Measurements from ENCODE around the gene TWNK.

TWNK gene

DNA sequence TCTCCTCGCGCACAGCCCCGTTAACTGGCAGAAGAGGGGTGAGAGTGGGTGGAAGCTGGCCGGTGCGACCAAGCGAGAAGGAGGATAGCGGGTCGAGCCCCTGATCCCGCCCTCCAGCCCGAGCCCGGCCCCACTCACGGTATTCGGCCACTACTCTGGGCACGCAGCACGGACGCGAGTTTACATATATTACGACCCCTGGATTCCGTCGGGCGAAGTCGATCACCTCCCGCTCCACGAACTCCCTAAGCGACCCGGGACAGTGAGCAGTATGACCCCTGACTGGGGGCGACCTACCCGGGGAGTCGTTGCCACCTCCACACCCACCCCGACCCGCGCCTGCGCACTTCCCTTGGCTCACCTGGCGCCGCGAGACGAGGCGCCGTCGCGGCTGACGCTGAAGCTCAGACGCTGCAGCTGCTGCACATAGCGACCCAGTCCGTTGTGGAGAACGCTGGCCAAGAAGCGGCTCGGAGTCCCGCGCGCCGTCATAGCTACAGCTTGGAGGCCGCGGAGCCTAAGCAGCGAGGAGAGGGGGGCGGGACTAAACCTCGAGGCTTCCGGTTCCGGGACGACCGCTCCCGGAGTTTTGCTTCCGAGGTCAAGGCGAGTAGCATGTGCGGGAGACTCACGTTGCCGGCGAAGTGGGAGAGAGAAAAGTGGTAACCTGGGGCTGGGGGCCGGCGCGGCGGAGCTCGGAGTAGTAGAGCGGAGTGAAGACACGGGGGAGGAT is at the start of gene TWNK, which contains the start of gene MRPL43:
Gene TWNK, plus strand, starts transcription at position 592 of the 733 bp plus-strand sequence. CDS start 668 bp downstream, outside the sequence.
Gene MRPL43, minus strand, starts transcription at position 546 of the 733 bp plus-strand sequence. Its CDS starts 54 bp downstream, at position 492.
- peak; percentile 100 for TF ChIP-seq MYC (IDR thresholded peaks at IDR 0.05; ENCODE audit: low read depth, low read length)
- TF ChIP-seq, protein P1, sequence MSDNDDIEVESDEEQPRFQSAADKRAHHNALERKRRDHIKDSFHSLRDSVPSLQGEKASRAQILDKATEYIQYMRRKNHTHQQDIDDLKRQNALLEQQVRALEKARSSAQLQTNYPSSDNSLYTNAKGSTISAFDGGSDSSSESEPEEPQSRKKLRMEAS (IDR thresholded peaks at IDR 0.05; ENCODE audit: low read depth, low read length) = peak; percentile 97
- TF ChIP-seq POLR2A (IDR thresholded peaks at IDR 0.05; ENCODE audit: extremely low read depth, insufficient read length) = peak; percentile 85
- TF ChIP-seq, protein P2, sequence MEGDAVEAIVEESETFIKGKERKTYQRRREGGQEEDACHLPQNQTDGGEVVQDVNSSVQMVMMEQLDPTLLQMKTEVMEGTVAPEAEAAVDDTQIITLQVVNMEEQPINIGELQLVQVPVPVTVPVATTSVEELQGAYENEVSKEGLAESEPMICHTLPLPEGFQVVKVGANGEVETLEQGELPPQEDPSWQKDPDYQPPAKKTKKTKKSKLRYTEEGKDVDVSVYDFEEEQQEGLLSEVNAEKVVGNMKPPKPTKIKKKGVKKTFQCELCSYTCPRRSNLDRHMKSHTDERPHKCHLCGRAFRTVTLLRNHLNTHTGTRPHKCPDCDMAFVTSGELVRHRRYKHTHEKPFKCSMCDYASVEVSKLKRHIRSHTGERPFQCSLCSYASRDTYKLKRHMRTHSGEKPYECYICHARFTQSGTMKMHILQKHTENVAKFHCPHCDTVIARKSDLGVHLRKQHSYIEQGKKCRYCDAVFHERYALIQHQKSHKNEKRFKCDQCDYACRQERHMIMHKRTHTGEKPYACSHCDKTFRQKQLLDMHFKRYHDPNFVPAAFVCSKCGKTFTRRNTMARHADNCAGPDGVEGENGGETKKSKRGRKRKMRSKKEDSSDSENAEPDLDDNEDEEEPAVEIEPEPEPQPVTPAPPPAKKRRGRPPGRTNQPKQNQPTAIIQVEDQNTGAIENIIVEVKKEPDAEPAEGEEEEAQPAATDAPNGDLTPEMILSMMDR (IDR thresholded peaks at IDR 0.05; ENCODE audit: low read depth, low read length) = no peak
- DNase-seq (ENCODE audit: low read depth) = peak; percentile 91
- H3K4me3 ChIP-seq (ENCODE audit: low read depth, low read length) = peak within 1 kb of the TSS; percentile 100

DNA sequence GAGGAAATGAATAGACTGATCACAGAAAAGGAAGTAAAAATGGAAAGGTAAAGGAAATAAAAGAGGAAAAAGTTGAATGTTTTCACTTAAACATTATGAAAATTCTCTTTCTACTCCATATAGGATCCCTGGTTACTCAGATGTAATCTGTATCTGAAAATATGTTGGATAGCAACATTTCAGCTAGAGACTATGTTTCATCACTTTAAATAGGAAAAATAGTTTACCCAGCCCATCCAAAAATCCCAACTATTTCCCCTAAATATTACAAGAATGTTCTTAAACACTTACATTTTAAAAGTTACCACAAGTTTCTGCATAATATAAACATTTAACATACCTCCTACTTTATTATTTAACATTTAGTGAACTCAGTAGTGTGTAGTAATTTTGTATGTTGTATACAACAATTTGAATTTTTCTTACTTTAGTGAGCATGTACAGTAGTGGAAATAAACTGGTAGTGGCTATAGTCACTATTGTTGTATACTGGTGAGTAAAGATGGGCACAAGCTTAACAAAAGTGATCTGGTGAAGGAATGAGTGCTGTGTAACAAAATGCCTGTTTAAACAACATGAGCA is 47.5 kb upstream of the TWNK start:
- H3K4me3 ChIP-seq (ENCODE audit: low read depth, low read length) = no peak overlapping the region
- no peak for DNase-seq (ENCODE audit: low read depth)
- TF ChIP-seq MYC (IDR thresholded peaks at IDR 0.05; ENCODE audit: low read depth, low read length) (no peak), POLR2A (IDR thresholded peaks at IDR 0.05; ENCODE audit: extremely low read depth, insufficient read length) (no peak)
- TF ChIP-seq, protein P1 (IDR thresholded peaks at IDR 0.05; ENCODE audit: low read depth, low read length) = no peak
- TF ChIP-seq, protein P2 (IDR thresholded peaks at IDR 0.05; ENCODE audit: low read depth, low read length) = no peak

DNA sequence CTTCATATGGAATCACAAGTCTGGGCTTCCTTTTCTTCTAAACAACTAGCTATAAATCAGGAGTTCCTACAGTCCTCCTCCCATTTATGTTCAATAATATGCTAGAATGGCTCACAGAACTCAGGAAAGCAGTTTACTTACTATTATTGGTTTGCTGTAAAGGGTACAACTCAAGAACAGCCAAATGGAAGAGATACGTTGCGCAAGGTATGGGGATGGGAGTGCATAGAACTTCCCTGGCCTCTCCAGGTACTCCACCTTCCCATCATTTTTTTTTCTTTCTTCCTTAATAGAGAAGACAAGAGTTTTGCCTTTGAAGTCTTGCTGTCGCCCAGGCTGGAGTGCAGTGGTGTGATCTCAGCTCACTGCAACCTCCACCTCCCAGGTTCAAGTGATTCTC is 45.1 kb upstream of the TWNK start:
- TF ChIP-seq, protein P1 (IDR thresholded peaks at IDR 0.05; ENCODE audit: low read depth, low read length) = no peak
- TF ChIP-seq MYC (IDR thresholded peaks at IDR 0.05; ENCODE audit: low read depth, low read length) = no peak
- no peak for TF ChIP-seq POLR2A (IDR thresholded peaks at IDR 0.05; ENCODE audit: extremely low read depth, insufficient read length)
- TF ChIP-seq, protein P2 (IDR thresholded peaks at IDR 0.05; ENCODE audit: low read depth, low read length) = no peak
- no peak for DNase-seq (ENCODE audit: low read depth)
- H3K4me3 ChIP-seq (ENCODE audit: low read depth, low read length) = no peak overlapping the region

DNA sequence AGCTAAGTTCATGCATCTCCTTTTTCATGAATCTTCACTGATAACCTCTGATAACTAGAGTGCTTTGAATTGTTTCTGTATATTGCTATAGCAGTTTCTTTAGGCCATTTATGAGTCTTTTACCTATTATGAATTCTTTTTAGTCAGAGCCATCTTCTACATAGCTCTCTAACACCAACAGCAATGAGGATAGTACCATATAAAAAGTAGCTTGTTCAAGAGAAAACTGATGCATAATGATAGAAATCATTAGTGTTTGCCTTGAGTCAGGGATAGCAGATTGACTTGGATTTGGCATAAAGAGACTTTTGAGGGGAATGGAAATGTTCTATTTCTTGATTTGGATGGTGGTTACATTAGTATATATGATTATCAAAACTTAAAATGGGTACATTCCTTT is 43.8 kb upstream of the TWNK start:
- TF ChIP-seq, protein P2 (IDR thresholded peaks at IDR 0.05; ENCODE audit: low read depth, low read length) = no peak
- DNase-seq (ENCODE audit: low read depth) = no peak
- no peak overlapping the region for H3K4me3 ChIP-seq (ENCODE audit: low read depth, low read length)

DNA sequence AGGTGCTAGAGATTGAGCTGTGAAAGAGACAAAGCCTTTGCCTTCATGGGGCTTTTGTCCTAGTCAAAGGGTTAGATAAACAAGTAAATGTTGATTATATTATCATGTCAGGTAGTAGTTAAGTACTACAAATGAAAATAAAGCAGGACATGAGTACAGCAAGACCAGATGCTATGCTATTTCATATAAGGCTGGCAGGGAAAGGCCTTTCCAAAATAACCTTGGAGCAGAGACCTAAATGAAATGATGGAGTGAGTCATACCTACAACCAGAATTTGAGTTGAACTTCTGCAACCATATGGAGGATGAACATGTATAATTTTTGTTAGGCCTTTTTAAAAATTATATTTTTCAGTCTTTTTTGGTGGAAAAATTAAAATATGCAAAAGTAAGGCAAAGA is 41.6 kb upstream of the TWNK start:
- TF ChIP-seq MYC (IDR thresholded peaks at IDR 0.05; ENCODE audit: low read depth, low read length) (no peak), POLR2A (IDR thresholded peaks at IDR 0.05; ENCODE audit: extremely low read depth, insufficient read length) (no peak)
- TF ChIP-seq, protein P2 (IDR thresholded peaks at IDR 0.05; ENCODE audit: low read depth, low read length) = no peak
- TF ChIP-seq, protein P1 (IDR thresholded peaks at IDR 0.05; ENCODE audit: low read depth, low read length) = no peak

More for the DNA sequence above, 41.6 kb upstream of the TWNK start:
- H3K4me3 ChIP-seq (ENCODE audit: low read depth, low read length) = no peak overlapping the region
- no peak for DNase-seq (ENCODE audit: low read depth)
